ELR (cell line): ENCODE measurements around the gene TBC1D16.
A peak's percentile ranks its signal among the peaks of the same experiment; 100 is the strongest.
"Not testable (repeated sequence)": the region's sequence is repeated elsewhere in the genome, so short reads cannot be mapped to it uniquely, and the experiment has no call there.

Experiments used
- DNase-seq: peaks from one replicate; pipeline ENCODE4 v3.0.0-alpha.2; 2015; ENCODE audit warnings: low read depth

Gene TBC1D16

DNA sequence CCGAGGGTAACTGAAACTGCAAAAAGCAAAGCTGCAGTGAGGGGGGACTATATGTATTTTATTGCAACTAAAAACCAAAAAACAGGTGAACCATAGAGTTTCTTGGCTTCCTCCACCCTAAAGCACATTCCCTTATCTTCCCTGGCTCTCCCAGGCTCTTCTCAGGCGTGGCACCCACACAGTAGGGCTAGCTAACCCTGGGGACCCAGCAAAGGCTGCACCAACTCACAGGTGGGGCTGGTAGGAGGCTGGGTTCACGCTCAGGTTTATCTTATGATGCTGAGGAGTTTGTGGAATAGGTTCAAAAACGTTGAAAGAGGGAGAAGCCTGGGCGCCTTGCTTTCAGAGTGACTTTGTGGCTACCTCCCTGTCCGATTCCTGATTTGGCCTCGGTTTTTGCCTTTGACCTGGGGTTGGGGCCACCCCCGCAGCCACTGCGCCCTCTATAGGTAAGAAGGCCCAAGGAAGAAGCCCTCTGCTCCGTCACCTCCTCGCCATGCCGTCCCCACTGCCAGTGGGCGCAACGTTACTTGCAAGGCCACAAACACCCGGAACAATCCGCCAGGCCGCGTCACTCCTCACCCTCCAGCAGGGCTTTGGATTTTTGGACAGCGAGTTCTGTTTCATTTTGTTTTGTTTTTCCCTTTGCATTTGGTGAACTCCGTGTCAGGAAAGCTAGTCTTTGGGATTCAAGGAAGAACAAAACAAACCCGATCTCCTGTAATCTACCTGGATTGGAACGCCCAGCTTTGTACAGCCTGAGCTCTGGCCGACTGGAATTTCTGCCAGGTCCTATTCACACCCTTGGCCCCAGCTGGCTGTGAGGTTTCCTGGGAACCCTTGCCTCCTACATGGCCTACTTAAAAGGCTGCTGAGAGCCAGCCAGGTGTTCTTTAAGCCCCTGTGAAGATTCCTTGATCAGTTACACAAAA is 60.8 kb downstream of the TBC1D16 start:
- DNase-seq, result no peak

- DNase-seq, result no peak
Observed at GRCh38 chr17:79971651-79972050, 64.0 kb downstream of the TBC1D16 start.

- peak; percentile 40 for DNase-seq
Observed at GRCh38 chr17:79970576-79971068, 65.0 kb downstream of the TBC1D16 start.

- DNase-seq, result no peak
Observed at GRCh38 chr17:79969906-79970305, 65.8 kb downstream of the TBC1D16 start.

- DNase-seq, result no peak
Observed at GRCh38 chr17:79968116-79968515, 67.6 kb downstream of the TBC1D16 start.

GRCh38 chr17:79966681-79967080 is 69.0 kb downstream of the TBC1D16 start:
- no peak for DNase-seq

DNA sequence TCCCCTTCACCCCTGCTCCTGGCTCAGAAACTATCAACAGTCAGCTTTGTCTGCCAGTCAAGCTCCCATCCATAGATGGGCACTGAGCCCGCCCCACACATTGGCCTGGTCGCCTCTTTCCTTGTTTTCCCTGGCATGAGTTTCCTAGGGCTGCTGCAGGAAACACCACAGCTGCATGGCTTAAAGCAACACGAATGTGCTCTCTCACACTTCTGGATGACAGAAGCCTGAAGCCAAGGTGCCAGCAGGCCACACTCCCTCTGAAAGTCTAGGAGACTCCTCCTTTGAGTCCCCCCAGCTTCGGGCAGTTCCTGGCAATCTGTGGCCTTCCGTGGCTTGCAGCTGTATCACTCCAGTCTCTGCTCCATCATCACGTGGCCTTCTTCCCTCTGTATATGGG is 69.9 kb downstream of the TBC1D16 start:
- DNase-seq, result no peak

DNA sequence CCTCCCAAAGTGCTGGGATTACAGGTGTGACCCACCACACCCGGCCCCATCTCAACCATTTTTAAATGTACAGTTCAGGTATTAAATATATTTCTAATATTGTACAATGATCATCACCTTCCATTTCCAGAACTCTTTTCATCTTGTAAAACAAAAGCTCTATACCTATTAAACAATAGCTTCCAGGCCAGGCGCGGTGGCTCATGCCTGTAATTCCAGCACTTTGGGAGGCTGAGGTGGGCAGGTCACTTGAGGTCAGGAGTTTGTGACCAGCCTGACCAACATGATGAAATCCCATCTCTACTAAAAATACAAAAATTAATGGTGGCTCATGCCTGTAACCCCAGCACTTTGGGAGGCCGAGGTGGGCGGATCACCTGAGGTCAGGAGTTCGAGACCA is 73.2 kb downstream of the TBC1D16 start:
- DNase-seq, result not testable (repeated sequence)

DNA sequence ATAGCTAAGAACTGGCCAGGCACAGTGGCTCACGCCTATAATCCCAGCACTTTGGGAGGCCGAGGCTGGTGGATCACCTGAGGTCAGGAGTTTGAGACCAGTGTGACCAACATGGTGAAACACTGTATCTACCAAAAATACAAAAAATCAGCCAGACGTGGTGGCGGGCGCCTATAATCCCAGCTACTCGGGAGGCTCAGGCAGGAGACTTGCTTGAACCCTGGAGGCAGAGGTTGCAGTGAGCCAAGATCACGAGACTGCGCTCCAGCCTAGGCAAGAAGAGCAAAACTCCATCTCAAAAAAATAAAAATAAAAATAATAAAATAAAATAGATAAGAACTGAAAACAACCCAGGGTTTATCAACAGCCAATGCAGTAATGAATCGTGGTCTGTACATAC is 74.1 kb downstream of the TBC1D16 start:
- DNase-seq, result not testable (repeated sequence)

DNA sequence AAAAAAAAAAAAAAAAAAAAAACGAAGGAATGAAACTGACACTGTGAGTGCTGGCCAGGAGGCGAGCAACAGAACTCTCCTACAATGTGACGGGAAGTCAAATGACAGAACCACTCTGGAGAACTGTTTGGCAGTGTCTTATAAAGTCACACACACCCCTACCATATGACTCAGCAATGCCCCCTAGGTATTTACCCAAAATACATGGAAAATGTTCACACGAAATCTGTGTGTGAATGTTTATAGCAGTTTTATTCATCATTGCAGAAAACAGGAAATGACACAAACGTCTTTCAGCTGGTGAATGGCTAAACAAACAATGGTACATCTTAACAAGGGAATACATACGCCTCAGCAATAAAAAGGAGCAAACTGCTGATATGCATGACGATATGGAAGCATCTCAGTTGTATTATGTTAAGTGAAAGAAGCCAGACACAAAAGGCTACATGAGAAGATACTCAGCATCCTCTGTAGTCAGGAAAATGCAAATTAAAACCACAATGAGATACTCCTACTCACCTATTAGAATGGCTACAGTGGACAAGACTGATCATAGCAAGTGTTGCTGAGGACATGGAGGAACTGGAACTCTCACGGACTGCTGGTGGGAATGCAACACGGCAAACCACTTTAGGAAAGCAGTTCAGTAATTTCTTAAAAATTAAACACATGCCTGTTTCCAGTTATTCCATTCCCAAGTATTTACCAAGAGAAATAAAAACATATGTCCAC is 74.7 kb downstream of the TBC1D16 start:
- DNase-seq, result peak; percentile 66

- no peak for DNase-seq
Observed at GRCh38 chr17:79959042-79959441, 76.6 kb downstream of the TBC1D16 start.

DNA sequence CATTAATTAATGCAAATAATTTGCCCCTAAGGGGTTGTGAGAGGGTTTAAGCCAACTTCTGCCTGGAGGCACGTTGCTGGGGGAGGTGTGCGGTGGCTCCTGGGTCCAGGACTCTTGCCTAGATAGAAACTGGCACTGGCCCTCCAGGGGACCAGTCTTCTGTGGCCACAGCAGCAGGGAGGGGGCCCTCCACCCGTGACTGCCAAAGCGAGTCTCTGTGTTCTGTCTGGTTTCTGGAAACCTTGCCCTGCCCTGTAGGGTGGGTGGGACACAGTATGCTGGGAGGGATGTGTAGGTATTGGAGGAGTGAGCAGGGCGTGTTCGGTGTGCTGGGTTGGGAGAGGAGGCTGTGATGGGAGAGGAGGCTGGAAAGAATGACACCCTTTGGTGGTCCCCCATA is 78.8 kb downstream of the TBC1D16 start:
- DNase-seq, result no peak

GRCh38 chr17:79956441-79956735 is 79.3 kb downstream of the TBC1D16 start:
- DNase-seq, result not testable (repeated sequence)

DNA sequence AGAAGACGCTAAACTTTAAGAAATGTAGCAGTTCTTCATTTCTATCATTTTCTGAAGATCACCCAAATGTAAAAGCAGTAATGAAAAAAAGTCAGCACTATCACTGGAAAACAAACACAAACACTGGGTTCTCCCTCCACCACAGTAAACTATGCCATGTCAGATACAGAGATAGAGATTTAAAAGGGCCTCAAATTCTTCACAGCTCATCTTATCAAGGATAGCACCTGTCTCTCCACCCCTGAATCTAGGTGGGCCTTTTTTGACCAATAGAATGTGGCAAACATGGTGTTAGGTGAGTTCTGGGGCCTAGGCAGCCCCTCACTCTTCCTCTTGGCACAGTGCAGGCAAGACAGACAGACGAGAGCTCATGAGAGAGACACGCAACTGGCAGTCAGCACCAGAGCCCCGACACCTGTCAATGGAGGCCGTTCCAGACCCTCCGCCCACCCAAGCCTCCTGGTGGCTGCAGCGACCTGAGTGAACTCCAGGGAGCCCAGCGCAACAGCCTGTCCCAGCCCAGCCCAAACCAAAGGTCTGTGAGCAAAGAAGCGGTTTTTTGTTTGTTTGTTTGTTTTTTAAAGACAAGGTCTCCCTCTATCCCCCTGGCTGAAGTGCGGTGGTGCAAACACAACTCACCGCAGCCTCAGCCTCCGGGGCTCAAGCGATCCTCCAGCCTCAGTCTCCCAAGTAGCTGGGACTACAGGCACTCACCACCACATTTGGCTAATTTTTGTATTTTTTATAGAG is 79.8 kb downstream of the TBC1D16 start:
- DNase-seq, result no peak

GRCh38 chr17:79955167-79955549 is 80.5 kb downstream of the TBC1D16 start:
- DNase-seq, result no peak

- DNase-seq, result no peak
Observed at GRCh38 chr17:79954281-79955166, 81.1 kb downstream of the TBC1D16 start.

GRCh38 chr17:79953335-79953734 is 82.3 kb downstream of the TBC1D16 start:
- no peak for DNase-seq

- no peak for DNase-seq
Observed at GRCh38 chr17:79952901-79953300, 82.8 kb downstream of the TBC1D16 start.

- DNase-seq, result no peak
Observed at GRCh38 chr17:79952265-79952877, 83.3 kb downstream of the TBC1D16 start.

GRCh38 chr17:79951361-79952264 is 84.1 kb downstream of the TBC1D16 start:
- no peak for DNase-seq
